RWPE1 (cell line): Measurements from ENCODE around the gene ATP8A2.

Experiments
- CTCF ChIA-PET: fragments of 350-600 bp; sonication (Branson Sonifier 250); formaldehyde crosslinking; extraction: SDS; loops from one replicate; lab custom pipeline; 2021; lab: Yijun Ruan, JAX
- POLR2A ChIA-PET: fragments of 400-600 bp; formaldehyde crosslinking; extraction: SDS; loops from one replicate; lab custom pipeline; 2020; ENCODE audit warnings: antibody characterized with exemption; ENCODE audit not compliant: low non-redundant PET; lab: Yijun Ruan, JAX
- DNase-seq: peaks from one replicate; pipeline ENCODE4 v3.0.0; 2012; ENCODE audit warnings: low spot score
- H3K27ac ChIP-seq: fragments of 450-650 bp; 2 replicates; pipeline ENCODE4 v1.5.1; 2017
- TF ChIP-seq, protein P1 (sequence below): fragments of 450-650 bp; conservative IDR thresholded peaks from 2 replicates; pipeline ENCODE4 v1.5.1; 2017; ENCODE audit warnings: low read depth, mild to moderate bottlenecking

Gene ATP8A2

DNA sequence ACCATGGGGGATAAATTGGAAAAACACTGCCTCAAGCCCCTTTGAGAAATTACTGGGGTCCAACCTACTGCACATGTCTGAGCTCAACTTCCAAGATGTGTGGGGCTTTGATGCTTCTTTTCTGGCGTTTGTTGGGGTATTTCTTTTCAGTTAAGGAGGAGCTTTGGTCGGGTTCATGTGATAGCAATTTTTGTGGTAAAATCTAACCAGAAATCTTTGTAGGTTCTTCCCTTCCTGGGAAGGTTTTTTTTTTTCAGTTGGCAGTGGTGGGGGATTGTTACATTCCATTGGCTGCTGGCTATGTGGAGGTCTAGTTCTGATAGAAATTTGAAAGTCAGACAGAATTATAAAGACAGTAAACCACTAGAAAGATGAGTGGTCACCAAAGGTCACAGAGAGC is 327.8 kb downstream of the ATP8A2 start:
- H3K27ac ChIP-seq: no peak overlapping the region
- CTCF ChIA-PET: no interaction called here
- TF ChIP-seq, protein P1, sequence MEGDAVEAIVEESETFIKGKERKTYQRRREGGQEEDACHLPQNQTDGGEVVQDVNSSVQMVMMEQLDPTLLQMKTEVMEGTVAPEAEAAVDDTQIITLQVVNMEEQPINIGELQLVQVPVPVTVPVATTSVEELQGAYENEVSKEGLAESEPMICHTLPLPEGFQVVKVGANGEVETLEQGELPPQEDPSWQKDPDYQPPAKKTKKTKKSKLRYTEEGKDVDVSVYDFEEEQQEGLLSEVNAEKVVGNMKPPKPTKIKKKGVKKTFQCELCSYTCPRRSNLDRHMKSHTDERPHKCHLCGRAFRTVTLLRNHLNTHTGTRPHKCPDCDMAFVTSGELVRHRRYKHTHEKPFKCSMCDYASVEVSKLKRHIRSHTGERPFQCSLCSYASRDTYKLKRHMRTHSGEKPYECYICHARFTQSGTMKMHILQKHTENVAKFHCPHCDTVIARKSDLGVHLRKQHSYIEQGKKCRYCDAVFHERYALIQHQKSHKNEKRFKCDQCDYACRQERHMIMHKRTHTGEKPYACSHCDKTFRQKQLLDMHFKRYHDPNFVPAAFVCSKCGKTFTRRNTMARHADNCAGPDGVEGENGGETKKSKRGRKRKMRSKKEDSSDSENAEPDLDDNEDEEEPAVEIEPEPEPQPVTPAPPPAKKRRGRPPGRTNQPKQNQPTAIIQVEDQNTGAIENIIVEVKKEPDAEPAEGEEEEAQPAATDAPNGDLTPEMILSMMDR: no peak
- POLR2A ChIA-PET: no interaction called here
- DNase-seq: no peak

DNA sequence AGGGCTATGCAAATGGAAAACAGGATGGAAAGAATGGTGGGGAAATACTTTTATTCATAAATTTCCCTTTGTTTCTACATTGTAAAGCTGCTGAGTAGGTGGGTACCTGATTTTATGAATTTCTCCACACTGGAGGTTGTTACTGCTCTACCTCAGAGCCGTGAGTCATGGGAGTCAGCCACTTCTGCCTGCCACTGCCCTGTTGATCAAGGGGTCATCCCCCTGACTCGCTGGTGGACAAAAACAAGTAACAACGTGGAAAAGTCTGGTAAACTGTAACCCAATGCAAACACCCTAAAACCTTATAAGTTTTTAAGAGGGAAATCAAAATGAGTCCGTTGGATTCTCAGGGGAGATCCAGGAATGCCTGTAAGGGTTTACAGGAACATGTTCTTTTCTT is 329.5 kb downstream of the ATP8A2 start:
- DNase-seq: no peak
- POLR2A ChIA-PET: no interaction called here
- TF ChIP-seq, protein P1: no peak
- CTCF ChIA-PET: interaction anchor here (0.6 kb wide), 1 partner anchor 432 kb away, joined by 3 read pairs; no protein-coding TSS in a partner anchor
- H3K27ac ChIP-seq: no peak overlapping the region

DNA sequence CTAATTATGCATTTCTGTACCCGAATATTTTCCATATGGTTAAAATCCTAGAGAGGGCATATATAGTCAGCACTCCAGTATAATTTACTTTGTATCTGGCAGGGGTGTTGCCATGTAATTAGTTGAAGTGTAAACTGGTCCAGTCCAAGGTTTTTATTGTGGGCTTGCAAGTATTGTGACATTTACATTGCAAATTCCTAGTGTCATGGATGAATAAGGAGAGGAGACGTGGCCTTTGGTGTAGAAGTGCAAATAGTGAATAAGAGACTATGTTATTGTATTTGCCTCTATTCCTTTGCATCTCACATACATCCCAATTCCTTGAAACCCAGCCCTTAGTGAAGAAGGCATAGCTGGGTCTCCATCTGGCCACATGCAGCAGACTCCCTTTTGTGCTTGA is 330.6 kb downstream of the ATP8A2 start:
- no peak overlapping the region for H3K27ac ChIP-seq
- TF ChIP-seq, protein P1: no peak
- no peak for DNase-seq
- ChIA-PET CTCF (no interaction called here), POLR2A (no interaction called here)

DNA sequence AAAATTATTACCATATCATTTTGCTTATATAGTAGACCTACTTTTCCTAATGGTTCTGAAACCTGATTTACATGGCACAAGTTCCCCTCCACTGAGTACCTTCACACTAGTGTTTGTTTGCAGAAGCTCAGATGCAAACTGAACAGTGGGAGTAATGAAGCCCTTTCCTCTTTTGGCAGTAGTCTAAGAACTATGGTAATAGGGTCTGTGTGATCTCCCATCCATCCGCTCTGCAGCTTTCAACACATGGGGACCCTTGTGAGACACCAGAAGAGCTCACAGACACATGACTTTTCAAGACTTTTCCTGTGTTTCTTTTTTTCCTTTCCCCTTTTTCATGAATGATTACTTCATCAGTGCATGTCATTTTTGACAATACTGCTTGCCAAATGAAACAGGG is 336.0 kb downstream of the ATP8A2 start:
- ChIA-PET CTCF (no interaction called here), POLR2A (no interaction called here)
- TF ChIP-seq, protein P1: no peak
- no peak overlapping the region for H3K27ac ChIP-seq
- DNase-seq: no peak

DNA sequence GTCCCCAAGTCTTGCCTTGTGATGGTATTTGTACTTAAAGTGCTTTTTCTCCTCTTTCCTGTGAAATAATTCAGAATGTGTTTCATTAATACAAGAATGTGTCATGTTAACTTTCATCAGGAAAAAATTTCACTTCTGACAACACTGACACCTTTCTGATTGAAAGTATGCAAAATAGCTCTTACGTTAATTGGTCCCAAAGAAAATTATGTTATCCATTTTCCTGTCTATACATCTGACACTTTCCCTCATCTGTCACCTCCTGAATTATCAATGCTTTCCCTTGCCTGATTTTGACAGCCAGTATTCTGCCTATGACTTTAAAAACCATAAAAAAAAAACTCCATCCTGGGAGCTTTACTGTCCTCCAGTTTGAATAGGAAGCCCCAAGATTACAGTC is 336.5 kb downstream of the ATP8A2 start:
- TF ChIP-seq, protein P1: no peak
- ChIA-PET CTCF (no interaction called here), POLR2A (no interaction called here)

DNA sequence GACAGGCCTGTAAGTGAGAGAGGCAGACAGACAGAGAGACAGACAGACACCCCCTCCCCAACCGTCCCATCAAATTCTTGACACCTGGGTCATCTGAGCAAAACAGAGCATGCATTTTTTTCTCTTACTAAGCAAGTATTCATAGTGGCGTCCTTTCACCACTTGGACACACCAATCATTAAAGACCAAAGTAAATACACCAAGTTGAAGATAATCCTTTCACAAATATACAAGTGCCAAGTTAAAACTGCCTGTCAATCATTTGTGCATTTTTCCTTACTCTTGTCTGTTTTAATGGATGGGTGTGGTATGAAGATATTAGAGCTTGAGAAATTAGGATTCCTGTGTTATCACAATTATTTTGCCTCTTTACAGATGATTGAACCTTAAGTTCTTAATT is 337.3 kb downstream of the ATP8A2 start:
- CTCF ChIA-PET: interaction anchor here (0.6 to 0.7 kb wide), 3 partner anchors 8 to 1631 kb away, joined by 3 read pairs; no protein-coding TSS in a partner anchor
- POLR2A ChIA-PET: no interaction called here
- DNase-seq: no peak
- no peak overlapping the region for H3K27ac ChIP-seq
- TF ChIP-seq, protein P1: no peak

More for the DNA sequence above, 336.5 kb downstream of the ATP8A2 start:
- no peak overlapping the region for H3K27ac ChIP-seq
- no peak for DNase-seq
